ENCODE data around the gene AZGP1. TPM values are rescaled to one million over a fixed set of nuclear protein-coding genes. Genes with fewer than 3 reads are reported as not detected.

Gene AZGP1
- total RNA-seq (not detected), polyA plus RNA-seq (not detected), total RNA-seq (not detected)

DNA sequence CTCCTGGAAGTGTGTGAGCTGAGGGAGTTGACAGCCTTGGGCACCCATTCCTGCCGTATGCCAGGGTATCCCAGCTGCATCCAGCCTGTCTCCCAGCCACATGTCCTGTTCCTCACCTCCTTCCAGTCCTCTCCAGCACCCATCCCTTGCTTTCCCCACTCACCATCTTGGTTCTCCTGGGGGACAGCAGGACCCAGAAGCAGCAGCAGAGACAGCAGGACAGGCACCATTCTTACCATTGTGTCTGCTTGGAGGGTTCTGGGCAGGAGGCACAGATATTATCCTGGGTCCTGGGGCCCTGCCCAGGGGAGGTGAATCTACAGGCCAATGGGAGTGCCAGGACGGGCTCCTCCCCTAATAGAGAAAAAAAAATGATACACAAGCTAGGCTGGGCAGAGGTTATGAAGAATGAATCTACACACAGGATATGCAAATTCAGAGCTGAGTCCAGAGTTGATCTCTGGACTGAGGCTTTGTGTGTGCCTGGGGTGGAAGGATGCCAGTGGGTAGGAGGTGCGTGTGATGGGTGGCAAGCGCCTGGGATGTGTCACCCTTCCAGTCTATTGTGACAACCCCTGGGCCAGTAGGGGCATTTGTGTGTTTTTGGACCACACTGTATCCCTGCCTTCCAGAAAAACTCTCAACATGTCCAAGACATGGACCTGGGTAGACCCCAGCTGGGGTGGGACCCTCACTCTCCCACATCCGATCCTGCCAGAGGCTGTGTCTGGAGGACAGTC, at the start of gene AZGP1:
Gene AZGP1 (minus strand): TSS at position 250 of the 740 bp plus-strand sequence. CDS start 11 bp downstream, at position 239.
- H3K27me3 ChIP-seq (ENCODE audit: control insufficient read depth in 2 of 2, insufficient read depth in 2 of 2, low read length in 2 of 2): no peaks in the 10 kb centered on the region
- Mint-ChIP-seq H3K4me3 (no peak within 1 kb of the TSS), H3K36me3 (no peaks in the 10 kb centered on the region), H3K27me3 (peaks cover 0 to 22% (median 3%) of the 10 kb centered on the region in 5 donors), H3K27ac (no peak within 1 kb of the TSS), H3K9me3 (no peaks in the 10 kb centered on the region), H3K4me1 (peaks cover 0 to 12% (median 5%) of the 10 kb centered on the region in 7 donors)
- ATAC-seq (no peak), DNase-seq (no peak)
- H3K27ac ChIP-seq (ENCODE audit: low read depth, low read length): no peak within 1 kb of the TSS
- H3K4me3 ChIP-seq (ENCODE audit: low read length): no peak within 1 kb of the TSS
- POLR2A ChIA-PET: interaction anchor here (1.1 kb wide), 1 partner anchor 145 kb away, joined by 4 read pairs; no protein-coding TSS in a partner anchor
- no peaks in the 10 kb centered on the region for H3K4me1 ChIP-seq (ENCODE audit: control insufficient read depth in 2 of 2, insufficient read depth in 2 of 2, low read length in 2 of 2)
- no peaks in the 10 kb centered on the region for H3K9me3 ChIP-seq (ENCODE audit: control insufficient read depth in 2 of 3, low read length in 3 of 3)
- CTCF ChIA-PET: no interaction called here
- intact Hi-C loops (cut with micrococcal nuclease): loop anchor here in 1 of 2 donors (5.0 kb wide), 1 partner anchor 156 kb away; no protein-coding TSS in a partner anchor
- H3K36me3 ChIP-seq (ENCODE audit: control insufficient read depth in 2 of 3, insufficient read depth in 3 of 3, low read length in 3 of 3): no peaks in the 10 kb centered on the region

DNA sequence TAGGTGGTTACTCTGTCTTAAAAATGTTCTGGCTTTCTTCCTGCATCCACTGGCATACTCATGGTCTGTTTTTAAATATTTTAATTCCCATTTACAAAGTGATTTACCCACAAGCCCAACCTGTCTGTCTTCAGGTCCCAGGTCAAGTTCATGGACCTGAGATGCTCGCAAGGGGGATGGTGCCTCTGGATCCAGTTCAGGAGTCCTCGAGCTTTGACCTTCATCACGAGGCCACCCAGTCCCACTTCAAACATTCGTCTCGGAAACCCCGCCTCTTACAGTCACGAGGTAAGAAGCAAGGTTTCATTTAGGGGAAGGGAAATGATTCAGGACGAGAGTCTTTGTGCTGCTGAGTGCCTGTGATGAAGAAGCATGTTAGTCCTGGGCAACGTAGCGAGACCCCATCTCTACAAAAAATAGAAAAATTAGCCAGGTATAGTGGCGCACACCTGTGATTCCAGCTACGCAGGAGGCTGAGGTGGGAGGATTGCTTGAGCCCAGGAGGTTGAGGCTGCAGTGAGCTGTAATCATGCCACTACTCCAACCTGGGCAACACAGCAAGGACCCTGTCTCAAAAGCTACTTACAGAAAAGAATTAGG, 48.3 kb upstream of the AZGP1 start:
- Histone ChIP-seq H3K4me3 (ENCODE audit: low read length) (no peak overlapping the region), H3K36me3 (ENCODE audit: control insufficient read depth in 2 of 3, insufficient read depth in 3 of 3, low read length in 3 of 3) (peaks cover 15 to 58% (median 16%) of the 10 kb centered on the region in 3 experiments), H3K4me1 (ENCODE audit: control insufficient read depth in 2 of 2, insufficient read depth in 2 of 2, low read length in 2 of 2) (no peaks in the 10 kb centered on the region), H3K27me3 (ENCODE audit: control insufficient read depth in 2 of 2, insufficient read depth in 2 of 2, low read length in 2 of 2) (no peaks in the 10 kb centered on the region), H3K27ac (ENCODE audit: low read depth, low read length) (no peak overlapping the region), H3K9me3 (ENCODE audit: control insufficient read depth in 2 of 3, low read length in 3 of 3) (no peaks in the 10 kb centered on the region)
- peak overlapping the region in 1 of 9 donors; percentile 32 for H3K27ac Mint-ChIP-seq
- intact Hi-C loops (cut with micrococcal nuclease): no loop called here
- H3K27me3 Mint-ChIP-seq: no peaks in the 10 kb centered on the region
- ATAC-seq (no peak), DNase-seq (no peak)
- H3K36me3 Mint-ChIP-seq: peaks cover 4 to 17% (median 10%) of the 10 kb centered on the region in 5 donors
- CTCF ChIA-PET: no interaction called here
- H3K4me1 Mint-ChIP-seq: peaks cover 8 to 30% (median 18%) of the 10 kb centered on the region in 7 donors
- peaks cover 0 to 1% (median 0%) of the 10 kb centered on the region in 11 donors for H3K9me3 Mint-ChIP-seq
- POLR2A ChIA-PET: interaction anchor here (1.0 kb wide), 1 partner anchor 57 kb away, joined by 3 read pairs; no protein-coding TSS in a partner anchor
- H3K4me3 Mint-ChIP-seq: no peak overlapping the region

DNA sequence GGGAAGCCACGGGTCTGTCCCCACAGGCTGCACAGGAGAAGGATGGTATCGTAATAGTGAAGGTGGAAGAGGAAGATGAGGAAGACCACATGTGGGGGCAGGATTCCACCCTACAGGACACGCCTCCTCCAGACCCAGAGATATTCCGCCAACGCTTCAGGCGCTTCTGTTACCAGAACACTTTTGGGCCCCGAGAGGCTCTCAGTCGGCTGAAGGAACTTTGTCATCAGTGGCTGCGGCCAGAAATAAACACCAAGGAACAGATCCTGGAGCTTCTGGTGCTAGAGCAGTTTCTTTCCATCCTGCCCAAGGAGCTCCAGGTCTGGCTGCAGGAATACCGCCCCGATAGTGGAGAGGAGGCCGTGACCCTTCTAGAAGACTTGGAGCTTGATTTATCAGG, 47.7 kb upstream of the AZGP1 start:
- peaks cover 4 to 17% (median 10%) of the 10 kb centered on the region in 5 donors for H3K36me3 Mint-ChIP-seq

DNA sequence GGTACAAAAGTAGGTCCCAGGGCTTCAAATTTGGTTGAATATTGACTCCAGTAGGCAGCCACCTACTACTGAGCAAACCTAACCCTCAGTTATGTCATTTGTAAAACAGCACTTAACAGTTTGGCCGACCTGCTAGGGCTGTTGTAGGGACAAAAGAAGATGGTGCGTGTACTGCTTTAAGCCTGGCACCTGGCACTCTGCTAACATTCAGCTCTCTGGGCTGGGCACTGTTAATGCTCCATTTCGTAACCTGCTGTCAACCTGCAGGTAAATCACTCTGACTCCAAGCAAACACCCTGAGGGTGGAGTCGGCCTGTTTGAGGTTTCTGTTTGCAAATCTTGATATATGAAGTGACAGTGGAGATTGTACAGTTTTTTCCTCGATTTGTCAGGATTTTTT, 46.8 kb upstream of the AZGP1 start:
- Mint-ChIP-seq H3K27me3 (no peaks in the 10 kb centered on the region), H3K4me3 (no peak overlapping the region), H3K9me3 (peaks cover 0 to 1% (median 0%) of the 10 kb centered on the region in 11 donors), H3K27ac (no peak overlapping the region), H3K36me3 (peaks cover 4 to 21% (median 10%) of the 10 kb centered on the region in 5 donors), H3K4me1 (peaks cover 8 to 40% (median 33%) of the 10 kb centered on the region in 7 donors)
- DNase-seq (no peak), ATAC-seq (no peak)
- Histone ChIP-seq H3K4me1 (ENCODE audit: control insufficient read depth in 2 of 2, insufficient read depth in 2 of 2, low read length in 2 of 2) (peaks cover 2 to 5% of the 10 kb centered on the region in 2 donors), H3K27me3 (ENCODE audit: control insufficient read depth in 2 of 2, insufficient read depth in 2 of 2, low read length in 2 of 2) (no peaks in the 10 kb centered on the region), H3K9me3 (ENCODE audit: control insufficient read depth in 2 of 3, low read length in 3 of 3) (no peaks in the 10 kb centered on the region), H3K36me3 (ENCODE audit: control insufficient read depth in 2 of 3, insufficient read depth in 3 of 3, low read length in 3 of 3) (peaks cover 15 to 55% (median 16%) of the 10 kb centered on the region in 3 experiments), H3K27ac (ENCODE audit: low read depth, low read length) (no peak overlapping the region), H3K4me3 (ENCODE audit: low read length) (no peak overlapping the region)
- intact Hi-C loops (cut with micrococcal nuclease): no loop called here
- ChIA-PET CTCF (no interaction called here), POLR2A (interaction anchor here (1.8 kb wide), 1 partner anchor 27 kb away, joined by 8 read pairs; the partner anchor contains the start of gene ZSCAN21)

More for the DNA sequence above, 47.7 kb upstream of the AZGP1 start:
- Mint-ChIP-seq H3K27me3 (no peaks in the 10 kb centered on the region), H3K4me1 (peaks cover 8 to 35% (median 23%) of the 10 kb centered on the region in 7 donors), H3K9me3 (peaks cover 0 to 1% (median 0%) of the 10 kb centered on the region in 11 donors), H3K4me3 (no peak overlapping the region), H3K27ac (no peak overlapping the region)
- intact Hi-C loops (cut with micrococcal nuclease): no loop called here
- Histone ChIP-seq H3K27me3 (ENCODE audit: control insufficient read depth in 2 of 2, insufficient read depth in 2 of 2, low read length in 2 of 2) (no peaks in the 10 kb centered on the region), H3K4me1 (ENCODE audit: control insufficient read depth in 2 of 2, insufficient read depth in 2 of 2, low read length in 2 of 2) (no peaks in the 10 kb centered on the region), H3K27ac (ENCODE audit: low read depth, low read length) (no peak overlapping the region), H3K36me3 (ENCODE audit: control insufficient read depth in 2 of 3, insufficient read depth in 3 of 3, low read length in 3 of 3) (peaks cover 15 to 58% (median 16%) of the 10 kb centered on the region in 3 experiments), H3K9me3 (ENCODE audit: control insufficient read depth in 2 of 3, low read length in 3 of 3) (no peaks in the 10 kb centered on the region), H3K4me3 (ENCODE audit: low read length) (no peak overlapping the region)
- ATAC-seq: no peak
- POLR2A ChIA-PET: no interaction called here
- DNase-seq: no peak
- CTCF ChIA-PET: no interaction called here

DNA sequence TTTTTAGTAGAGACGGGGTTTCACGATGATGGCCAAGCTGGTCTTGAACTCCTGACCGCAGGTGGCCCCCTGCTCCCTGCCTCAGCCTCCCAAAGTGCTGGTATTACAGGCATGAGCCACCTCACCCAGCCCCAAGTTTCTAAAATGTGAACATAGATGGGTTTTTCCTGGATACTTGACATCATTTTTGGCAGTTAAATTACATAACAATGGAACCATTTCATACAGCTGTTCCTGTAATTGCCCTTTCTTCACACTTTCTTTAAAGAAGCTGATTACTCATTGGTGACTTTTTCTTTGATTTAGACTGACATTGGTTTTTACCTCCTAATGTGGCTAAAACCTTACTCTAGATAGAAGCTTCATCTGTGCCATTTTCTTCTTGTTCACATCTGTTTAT, 45.5 kb upstream of the AZGP1 start:
- Histone ChIP-seq H3K4me3 (ENCODE audit: low read length) (no peak overlapping the region), H3K36me3 (ENCODE audit: control insufficient read depth in 2 of 3, insufficient read depth in 3 of 3, low read length in 3 of 3) (peaks cover 12 to 48% (median 16%) of the 10 kb centered on the region in 3 experiments), H3K27me3 (ENCODE audit: control insufficient read depth in 2 of 2, insufficient read depth in 2 of 2, low read length in 2 of 2) (no peaks in the 10 kb centered on the region), H3K9me3 (ENCODE audit: control insufficient read depth in 2 of 3, low read length in 3 of 3) (no peaks in the 10 kb centered on the region), H3K4me1 (ENCODE audit: control insufficient read depth in 2 of 2, insufficient read depth in 2 of 2, low read length in 2 of 2) (peaks cover 13 to 14% of the 10 kb centered on the region in 2 donors), H3K27ac (ENCODE audit: low read depth, low read length) (no peak overlapping the region)
- Mint-ChIP-seq H3K27ac (peak overlapping the region in 3 of 9 donors; percentile 21 to 59 (median 48)), H3K4me3 (no peak overlapping the region), H3K9me3 (peaks cover 0 to 1% (median 0%) of the 10 kb centered on the region in 11 donors), H3K27me3 (no peaks in the 10 kb centered on the region), H3K4me1 (peaks cover 13 to 52% (median 46%) of the 10 kb centered on the region in 7 donors), H3K36me3 (peaks cover 4 to 21% (median 10%) of the 10 kb centered on the region in 5 donors)
- intact Hi-C loops (cut with micrococcal nuclease): no loop called here
- DNase-seq (no peak), ATAC-seq (no peak)
- POLR2A ChIA-PET: interaction anchor here (0.7 to 1.8 kb wide), 4 partner anchors 28 to 104 kb away, joined by 3 to 8 read pairs (median 4); partner anchors contain the start of gene ZSCAN21
- CTCF ChIA-PET: interaction anchor here (1.3 to 1.7 kb wide), 2 partner anchors 31 to 110 kb away, joined by 4 to 6 read pairs; no protein-coding TSS in a partner anchor

DNA sequence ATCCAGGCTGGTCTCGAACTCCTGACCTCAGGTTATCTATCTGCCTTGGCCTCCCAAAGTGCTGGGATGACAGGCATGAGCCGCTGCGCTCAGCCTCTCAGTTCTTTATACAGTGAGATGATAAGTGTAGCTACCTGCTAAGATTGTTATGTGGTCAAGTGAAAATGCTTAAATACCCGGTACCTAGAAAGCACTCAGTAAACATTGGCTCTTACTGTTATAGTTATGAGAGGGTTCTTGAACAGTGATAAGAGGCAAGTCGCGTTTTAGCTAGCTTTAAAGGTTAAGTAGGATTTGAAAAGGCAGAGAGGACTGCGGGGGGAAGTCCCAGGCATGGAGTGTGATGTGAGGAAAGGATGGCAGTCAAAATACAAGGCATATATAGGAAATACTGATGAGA, 44.1 kb upstream of the AZGP1 start:
- Histone ChIP-seq H3K4me1 (ENCODE audit: control insufficient read depth in 2 of 2, insufficient read depth in 2 of 2, low read length in 2 of 2) (peaks cover 18 to 20% of the 10 kb centered on the region in 2 donors), H3K36me3 (ENCODE audit: control insufficient read depth in 2 of 3, insufficient read depth in 3 of 3, low read length in 3 of 3) (peaks cover 9 to 38% (median 12%) of the 10 kb centered on the region in 3 experiments), H3K9me3 (ENCODE audit: control insufficient read depth in 2 of 3, low read length in 3 of 3) (no peaks in the 10 kb centered on the region), H3K27ac (ENCODE audit: low read depth, low read length) (no peak overlapping the region), H3K27me3 (ENCODE audit: control insufficient read depth in 2 of 2, insufficient read depth in 2 of 2, low read length in 2 of 2) (no peaks in the 10 kb centered on the region), H3K4me3 (ENCODE audit: low read length) (no peak overlapping the region)
- ChIA-PET CTCF (interaction anchor here (1.7 kb wide), 1 partner anchor 30 kb away, joined by 4 read pairs; no protein-coding TSS in a partner anchor), POLR2A (interaction anchor here (1.5 to 1.8 kb wide), 2 partner anchors 24 to 50 kb away, joined by 3 to 4 read pairs; no protein-coding TSS in a partner anchor)
- DNase-seq (no peak), ATAC-seq (no peak)
- H3K9me3 Mint-ChIP-seq: peaks cover 0 to 1% (median 0%) of the 10 kb centered on the region in 11 donors
- intact Hi-C loops (cut with micrococcal nuclease): loop anchor here in 1 of 2 donors (10.0 kb wide), 1 partner anchor 875 kb away; the partner anchor contains the start of gene SMURF1
- no peak overlapping the region for H3K4me3 Mint-ChIP-seq
- no peaks in the 10 kb centered on the region for H3K27me3 Mint-ChIP-seq
- peak overlapping the region in 4 of 9 donors; percentile 0 to 77 (median 28) for H3K27ac Mint-ChIP-seq
- H3K4me1 Mint-ChIP-seq: peaks cover 17 to 62% (median 49%) of the 10 kb centered on the region in 7 donors
- H3K36me3 Mint-ChIP-seq: peaks cover 4 to 18% (median 10%) of the 10 kb centered on the region in 5 donors
